HG02870 (cell line): Measurements from ENCODE around the gene VGLL2.

Experiments
- ATAC-seq: cut with Tn5 transposase; IDR thresholded peaks from one replicate; pipeline ENCODE4 v1.9.1; 2021; ENCODE audit warnings: mild to moderate bottlenecking, moderate library complexity; ENCODE audit not compliant: unreplicated experiment

Gene VGLL2

DNA sequence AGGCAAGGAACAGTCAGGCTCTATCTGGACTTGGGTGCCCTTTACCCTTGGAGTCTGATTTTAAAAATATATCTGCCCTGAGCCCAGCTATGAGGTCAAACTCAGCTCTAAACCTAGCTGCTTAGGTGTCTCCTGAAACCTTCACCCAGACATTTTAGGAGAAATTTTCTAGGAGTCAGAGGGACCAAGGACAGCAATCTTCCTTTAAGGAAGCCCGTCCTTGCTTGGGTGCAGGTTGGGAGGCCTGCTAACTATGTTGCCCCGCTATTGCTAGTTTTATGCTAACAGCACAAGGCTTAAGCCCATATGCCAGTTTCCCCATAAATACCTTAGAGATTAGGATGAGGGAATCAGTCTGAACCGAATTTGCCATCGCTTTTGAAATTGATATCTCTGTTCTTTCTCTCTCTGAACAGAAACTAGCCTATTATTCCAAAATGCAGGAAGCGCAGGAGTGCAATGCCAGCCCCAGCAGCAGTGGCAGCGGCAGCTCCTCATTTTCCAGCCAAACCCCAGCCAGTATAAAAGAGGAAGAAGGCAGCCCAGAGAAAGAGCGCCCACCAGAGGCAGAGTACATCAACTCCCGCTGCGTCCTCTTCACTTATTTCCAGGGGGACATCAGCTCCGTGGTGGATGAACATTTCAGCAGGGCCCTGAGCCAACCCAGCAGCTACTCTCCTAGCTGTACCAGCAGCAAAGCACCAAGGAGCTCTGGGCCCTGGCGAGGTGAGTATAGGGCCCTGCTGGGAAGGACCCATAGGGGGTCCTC is 2.6 kb downstream of the VGLL2 start:
- ATAC-seq = no peak

DNA sequence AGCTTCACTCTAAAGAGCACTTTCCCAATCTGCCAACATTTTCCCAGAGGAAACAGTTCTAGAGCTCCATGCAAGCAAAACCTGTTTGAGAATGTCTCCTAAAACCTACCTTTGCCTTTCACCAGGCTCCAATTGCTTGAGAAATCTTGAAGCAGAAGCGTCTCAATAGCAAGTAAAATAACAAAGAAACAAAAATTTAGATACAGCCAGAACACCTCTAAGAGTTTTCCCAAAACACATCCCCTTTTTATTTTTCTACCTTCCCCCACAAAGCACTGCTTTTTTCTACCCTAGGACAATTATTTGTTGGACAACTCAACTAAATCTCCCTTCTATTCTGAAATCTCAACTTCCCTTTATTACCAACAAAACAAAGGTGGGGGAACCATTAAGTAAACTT is 3.6 kb downstream of the VGLL2 start:
- no peak for ATAC-seq

DNA sequence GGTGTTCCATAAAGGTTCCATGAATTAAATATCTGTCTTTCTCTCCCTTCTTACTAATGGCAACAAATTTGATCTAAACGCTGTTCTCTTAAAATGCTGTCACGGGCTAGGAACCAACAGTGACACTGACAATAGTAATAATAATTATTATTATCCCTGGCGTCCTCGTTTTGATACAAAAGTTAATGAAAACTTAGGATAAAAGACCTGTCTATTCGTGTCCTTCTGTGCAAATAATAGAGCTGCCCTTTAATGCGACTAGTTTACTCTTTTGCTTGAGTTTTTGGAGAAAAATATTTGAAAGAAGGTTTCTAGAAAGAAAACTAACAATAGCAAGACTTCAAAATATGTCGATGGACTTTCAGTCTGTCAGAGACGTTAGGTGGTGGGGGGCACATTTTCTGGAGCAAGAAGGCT is 4.3 kb downstream of the VGLL2 start:
- ATAC-seq = no peak

DNA sequence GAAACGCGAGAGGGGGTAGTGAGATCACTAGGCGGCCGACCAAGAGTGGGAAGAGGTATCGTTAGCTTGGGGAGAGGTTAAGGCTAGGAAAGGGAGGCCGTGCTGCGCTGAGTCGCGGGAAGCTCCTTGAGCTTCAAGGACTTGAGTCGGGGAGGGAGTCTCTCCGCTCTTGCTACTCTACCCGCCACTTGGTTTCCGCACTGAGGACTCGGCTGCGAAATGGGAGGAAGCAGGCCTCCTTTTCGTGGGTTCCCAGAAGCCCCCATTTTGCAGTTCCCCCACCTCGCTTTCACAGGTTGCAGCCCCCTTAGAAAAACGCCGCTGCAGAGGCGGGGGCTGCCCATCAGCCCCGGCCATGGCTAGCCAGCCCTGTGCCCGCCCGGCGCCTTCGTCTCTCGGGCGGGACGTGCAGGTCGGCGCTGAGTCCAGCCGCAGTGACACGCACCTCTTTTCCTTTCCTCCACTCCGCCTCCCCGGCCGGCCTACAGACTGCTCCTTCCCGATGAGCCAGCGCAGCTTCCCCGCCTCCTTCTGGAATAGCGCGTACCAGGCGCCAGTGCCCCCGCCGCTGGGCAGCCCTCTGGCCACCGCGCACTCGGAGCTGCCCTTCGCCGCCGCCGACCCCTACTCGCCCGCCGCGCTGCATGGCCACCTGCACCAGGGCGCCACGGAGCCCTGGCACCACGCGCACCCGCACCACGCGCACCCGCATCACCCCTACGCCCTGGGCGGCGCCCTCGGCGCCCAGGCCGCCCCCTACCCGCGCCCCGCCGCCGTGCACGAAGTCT is 4.9 kb downstream of the VGLL2 start:
- no peak for ATAC-seq

DNA sequence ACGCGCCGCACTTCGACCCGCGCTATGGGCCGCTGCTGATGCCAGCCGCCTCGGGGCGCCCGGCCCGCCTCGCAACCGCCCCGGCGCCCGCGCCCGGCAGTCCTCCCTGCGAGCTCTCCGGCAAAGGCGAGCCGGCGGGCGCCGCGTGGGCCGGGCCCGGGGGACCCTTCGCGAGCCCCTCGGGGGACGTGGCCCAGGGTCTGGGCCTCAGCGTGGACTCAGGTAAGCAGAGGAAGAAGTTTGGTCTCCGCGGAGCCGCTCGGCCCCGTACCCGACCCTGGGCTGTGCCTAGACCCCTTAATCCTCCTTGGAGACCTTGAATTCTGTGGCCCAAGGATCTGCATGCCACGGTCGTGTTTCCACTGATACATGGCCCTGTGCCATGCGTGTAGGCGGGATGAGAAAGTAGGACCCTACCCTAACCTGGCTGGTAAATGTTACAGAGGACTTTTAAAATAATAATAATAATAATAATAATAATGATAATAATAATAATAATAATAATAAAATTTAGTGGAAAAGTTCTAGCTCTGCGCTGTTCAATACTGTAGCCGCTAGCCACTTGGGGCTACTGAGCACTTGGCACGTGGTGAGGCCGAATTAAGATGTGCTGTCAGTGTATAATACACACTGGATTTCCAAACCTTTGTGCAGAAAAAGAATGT is 5.6 kb downstream of the VGLL2 start:
- no peak for ATAC-seq

DNA sequence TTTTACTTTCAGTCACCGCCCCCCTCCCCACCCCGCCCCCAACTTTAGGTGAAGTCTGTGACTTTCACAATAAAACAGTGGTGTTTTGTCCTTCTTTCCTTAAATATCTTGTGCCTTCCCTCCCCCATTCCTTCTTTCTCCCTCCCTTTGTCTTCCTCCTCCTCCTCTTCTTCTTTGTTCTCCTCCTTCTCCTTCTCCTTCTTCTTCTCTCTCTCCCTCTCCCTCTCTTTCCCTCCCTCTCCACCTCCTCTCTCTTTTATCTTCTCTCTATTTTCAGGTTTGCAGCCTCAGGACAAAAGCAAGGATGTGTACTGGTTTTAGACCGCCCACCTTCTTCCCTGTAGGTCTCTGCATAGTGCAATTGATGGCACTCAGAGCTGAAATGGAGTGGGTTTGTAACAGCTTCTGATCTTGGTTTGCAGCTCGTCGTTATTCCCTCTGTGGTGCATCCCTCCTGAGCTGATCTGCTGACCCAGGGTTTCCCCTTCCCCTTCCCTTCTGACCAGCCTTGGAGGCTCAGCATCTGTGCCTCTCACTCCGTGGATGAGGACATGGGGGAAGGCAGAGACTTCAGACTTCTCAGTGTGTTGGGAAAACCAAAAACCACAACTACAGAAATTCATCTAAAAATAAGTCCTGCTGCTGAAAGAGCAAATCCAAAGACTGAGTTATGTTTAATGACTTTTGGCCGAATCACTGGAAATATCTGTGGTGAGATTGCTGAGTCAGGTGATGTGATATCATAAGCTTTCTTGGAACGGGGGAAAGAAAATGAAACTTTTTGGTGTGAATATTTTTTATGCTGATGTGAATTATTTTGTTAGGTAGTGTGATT is 6.9 kb downstream of the VGLL2 start:
- ATAC-seq = no peak

DNA sequence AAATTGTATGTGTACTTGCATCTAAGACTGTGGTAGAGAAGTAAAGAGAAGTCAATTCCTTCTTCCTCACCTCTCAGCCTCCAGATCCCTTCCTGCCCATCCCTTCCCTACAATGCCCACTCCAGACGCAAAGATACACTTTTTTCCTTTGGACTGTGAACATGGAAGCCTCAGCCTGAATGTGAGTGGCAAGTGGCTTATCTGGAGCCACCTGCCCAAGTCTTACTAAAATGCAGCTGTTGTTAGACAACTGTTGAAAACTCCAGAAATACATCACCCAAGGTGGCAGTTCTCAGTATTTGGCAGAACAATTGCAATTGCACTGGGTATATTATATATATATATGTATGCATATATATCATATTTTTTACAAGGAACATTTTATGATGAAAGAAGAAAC is 7.5 kb downstream of the VGLL2 start:
- ATAC-seq = no peak

DNA sequence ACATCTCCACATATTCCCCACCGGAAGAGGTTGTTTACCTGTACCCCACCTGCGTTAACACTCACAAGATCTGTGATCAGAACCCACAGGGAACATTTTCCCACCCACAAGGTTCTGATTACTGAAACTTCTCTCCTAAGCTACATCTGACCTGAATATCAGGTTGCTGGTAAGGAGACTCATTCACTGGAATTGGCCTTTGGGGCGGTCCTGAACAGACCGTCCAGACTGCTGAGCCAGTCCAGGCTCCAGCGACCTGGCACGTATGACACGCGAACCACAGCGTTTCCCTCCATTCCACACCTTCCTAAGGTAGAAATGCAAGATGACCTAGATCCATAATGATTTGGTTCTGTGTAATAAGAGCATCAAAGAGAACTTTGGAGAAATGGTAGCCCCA is 9.8 kb downstream of the VGLL2 start:
- ATAC-seq = no peak

DNA sequence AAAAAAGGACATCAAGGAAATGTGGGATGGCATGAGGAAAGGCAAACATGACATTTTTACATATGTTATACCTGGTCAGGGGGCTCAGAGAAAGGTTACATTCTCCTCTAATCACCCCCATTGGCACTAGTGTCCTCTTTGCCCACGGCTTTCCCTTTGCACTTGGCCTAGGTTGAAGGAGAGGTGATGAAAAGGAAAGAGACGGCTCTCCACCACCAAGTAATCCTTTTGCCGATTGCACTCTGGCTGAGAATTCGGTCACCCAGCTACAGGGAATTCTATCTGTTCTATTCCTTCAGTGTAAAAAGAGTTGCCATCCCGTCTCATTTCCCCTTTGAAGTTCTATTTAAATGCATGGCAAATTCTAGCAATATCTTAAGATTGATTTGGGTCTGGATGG is 10.4 kb downstream of the VGLL2 start:
- ATAC-seq = no peak

DNA sequence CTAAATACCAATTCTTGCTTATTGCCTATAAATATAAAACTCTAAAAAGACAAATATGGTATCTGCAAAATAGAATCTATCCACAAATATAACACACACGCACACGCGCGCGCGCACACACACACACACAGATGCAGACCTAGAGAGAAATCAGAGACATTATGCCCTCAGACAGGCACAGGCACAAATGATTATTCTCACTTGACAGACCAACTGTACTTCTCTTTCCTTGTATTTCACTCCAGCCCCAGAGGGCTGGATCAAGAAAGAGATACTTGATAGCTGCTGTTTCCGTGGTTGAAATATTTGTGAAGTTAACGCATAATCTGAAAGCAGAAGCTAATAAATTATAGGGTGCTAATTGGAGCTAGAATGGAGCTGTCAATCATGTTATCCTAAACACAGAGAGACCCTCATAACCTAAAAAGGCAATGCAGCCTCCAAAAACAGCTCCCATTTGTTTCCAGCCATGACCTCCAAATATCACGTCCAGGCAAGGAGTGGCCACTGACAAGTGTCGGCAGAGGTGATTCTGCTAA is 11.5 kb downstream of the VGLL2 start:
- ATAC-seq = no peak

DNA sequence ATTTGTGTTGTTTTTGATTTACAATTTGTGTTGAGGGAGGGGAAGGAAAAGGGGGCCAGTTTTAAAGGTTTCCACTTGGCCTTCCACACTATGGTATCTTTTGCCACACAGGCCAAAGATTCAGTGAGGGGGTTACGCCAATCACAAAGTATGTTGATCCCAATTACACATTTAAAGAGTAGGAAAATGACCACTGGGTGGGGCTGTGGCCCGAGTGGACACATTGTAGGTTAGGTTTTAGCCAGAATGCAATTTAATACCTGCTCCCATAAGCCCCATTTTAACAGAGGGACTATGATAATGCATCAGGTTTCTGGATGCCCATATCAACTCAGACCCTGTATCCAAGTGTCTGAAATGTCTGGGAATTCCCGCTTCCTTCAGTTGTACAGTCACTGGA is 15.6 kb downstream of the VGLL2 start:
- no peak for ATAC-seq

DNA sequence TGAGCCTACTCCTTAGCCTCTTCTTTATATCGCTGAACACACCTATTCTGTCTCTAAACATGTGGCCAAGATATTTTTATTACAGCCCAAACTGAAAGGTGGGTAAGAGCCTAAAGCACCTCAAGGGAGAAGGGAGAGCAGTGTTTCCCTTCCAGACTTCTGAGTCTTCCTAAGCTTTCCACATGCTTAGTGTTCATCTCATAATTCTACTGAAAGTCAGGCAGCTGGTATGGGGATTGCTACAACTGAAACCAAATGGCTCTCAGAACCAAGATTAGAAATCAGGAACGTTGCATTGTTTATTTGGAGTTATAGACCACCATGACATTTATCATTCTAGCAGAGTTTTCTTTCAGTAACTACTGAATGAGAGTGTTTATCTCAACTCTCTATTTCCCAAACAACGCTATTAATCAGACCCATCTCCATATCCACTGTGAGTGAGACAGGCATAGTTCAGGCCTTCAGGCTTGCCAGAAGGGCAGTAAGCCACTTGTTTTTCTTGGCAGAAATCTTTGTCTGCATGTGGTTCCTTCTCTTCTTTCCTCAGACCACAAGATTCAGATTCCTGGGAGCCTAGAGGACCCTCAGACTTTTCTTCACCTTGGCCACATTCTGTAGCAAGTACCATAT is 22.8 kb downstream of the VGLL2 start:
- no peak for ATAC-seq

DNA sequence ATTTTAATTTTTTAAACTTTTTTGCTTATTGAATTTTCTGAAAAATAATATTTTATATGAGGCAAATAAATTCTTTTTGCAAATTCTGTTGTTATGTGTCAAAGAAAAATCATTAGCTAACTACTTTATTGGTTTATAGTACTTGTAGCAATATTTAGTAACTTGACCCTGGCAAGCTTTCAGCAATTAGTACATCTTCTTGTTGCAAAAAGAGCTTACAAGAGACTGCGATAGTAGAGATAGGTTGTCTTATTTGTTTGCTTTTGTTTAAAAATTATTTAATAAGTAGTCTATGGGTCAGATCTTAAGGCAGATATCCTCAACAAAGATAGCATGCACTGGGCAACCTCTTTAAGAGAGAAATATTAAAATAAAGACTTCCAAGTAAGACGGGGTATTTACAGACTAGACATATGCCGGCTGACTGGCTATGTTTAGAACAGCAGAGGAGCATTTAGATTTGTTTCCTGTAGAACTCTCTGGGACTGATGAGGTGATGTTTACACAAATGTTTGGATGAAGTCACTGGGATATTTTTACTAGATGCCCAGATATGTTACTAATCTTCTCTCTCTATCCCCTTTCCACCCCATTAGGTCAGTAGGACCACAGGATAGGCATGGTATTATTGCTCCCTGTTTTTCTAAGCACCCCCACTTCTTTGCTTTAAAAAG is 25.0 kb downstream of the VGLL2 start:
- no peak for ATAC-seq

DNA sequence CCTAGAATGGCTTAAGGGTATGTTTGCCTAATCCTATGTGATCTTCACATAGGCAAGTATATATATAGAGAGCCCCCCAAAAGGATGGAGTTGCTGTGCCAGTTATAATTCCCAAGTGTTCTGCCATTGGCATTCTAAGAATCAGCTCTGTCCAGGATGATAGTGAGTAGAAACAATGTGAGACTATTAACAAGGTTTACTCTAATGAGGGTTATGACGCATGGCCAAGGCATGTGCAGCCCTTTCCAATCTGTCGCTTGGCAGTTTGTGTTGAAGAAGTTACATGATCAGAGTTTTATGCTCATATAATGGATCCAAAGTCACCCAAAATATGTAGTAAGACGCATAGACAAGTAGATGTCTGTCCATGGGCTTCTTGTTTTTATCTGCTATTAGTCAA is 33.6 kb downstream of the VGLL2 start:
- ATAC-seq = no peak

DNA sequence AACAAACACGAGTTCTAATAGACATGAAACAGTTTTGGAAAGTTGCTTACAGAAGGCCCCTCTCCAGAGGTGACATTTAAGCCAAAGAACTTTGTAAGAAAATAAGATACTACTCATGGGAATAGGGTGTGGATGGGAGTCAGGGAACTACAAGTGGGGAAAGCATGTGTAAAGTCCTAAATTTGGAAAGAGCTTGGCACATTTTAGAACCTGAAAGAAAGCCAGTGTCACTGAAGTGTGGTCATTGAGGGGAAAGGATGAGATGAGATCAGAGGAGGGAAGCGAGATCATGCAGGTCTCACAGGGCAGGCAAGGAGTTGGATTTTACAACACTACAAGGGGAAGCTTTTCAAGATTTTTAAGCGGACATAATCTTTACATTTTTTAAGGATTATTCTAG is 38.0 kb downstream of the VGLL2 start:
- ATAC-seq = no peak

DNA sequence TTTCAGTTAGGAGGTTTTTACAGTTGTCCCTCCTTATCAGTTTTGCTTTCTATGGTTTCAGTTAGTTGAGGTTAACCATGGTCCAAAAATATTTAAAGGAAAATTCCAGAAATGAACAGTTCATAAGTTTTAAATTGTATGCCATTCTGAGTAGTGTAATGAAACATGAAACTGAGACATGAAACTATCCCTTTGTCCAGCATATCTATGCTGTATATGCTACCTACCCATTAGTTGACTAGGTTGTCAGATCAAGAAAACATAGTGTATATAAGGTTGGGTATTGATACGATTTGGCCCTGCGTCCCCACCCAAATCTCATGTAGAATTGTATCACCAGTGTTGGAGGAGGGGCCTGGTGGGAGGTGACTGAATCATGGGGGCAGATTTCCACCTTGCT is 39.1 kb downstream of the VGLL2 start:
- ATAC-seq = no peak

DNA sequence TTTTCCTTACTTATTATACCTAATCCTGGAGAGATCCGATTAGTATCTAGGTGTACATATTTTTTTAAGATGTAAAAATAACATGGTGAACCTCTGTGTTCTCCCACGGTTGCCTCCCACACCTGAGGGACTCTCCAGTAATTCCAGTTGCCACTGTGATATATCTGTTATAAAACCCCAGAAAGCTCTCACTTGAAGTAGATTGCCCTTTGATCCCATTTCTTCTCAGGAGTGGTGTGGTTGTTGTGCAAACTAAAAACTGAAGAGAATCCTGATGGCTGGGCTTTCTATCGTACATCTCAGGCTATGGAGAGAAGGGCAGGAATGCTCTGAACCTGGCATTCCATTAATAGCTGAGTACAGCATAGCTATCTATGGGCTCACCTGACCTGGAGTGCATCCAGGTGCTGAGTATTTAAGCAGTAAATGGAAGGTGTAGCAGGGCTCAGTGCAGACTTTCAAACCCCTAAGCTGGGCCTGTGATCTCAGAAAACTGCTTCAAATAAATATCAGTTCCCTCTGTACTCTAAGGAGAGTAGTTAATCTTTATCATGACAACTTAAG is 41.0 kb downstream of the VGLL2 start:
- no peak for ATAC-seq

DNA sequence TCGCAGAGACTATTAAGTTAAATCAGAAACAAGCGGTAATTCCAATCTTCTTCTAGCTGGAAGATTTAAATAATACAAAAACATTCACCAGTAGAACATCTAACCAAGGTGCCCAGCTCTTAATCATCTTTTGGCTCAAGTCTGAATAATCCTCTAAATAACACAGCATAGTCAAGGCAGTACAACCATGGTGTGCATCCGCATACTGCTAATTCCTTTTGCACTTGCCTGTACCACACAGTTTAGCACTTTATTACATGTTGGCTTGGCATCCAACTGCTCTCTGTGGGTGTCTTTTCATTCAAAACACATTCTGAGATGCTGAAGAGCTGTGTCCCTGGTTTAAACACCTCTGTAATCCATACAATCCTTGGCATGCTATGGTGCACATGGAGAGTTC is 42.3 kb downstream of the VGLL2 start:
- ATAC-seq = no peak

DNA sequence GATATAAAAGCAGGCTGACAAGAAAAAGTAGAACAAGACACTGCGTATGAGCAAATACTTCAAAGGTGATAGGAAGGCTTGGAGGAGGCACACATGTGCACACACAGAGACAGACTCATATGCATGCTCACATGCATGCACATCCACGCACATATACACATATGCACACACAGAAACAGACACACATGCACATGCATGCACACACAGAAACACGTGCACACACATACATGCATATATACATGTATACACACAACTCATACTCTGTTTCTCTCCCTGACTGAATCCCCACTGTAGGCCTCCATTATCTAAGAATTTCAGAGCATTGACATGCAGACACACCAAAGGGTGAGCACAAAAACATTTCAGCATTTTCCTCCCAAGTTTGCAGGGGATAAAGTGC is 43.7 kb downstream of the VGLL2 start:
- ATAC-seq = no peak
